CD4-positive, alpha-beta memory T cell (primary cell): ENCODE data around the gene NUMA1. TPM values are rescaled to one million over a fixed set of nuclear protein-coding genes. Genes with fewer than 3 reads are reported as not detected.

Source experiments
- CTCF ChIA-PET: fragments of 350-600 bp; sonication (Branson Sonifier 250); formaldehyde crosslinking; loops from one replicate; lab custom pipeline; 2021; ENCODE audit warnings: inconsistent platforms; ENCODE audit not compliant: partially characterized antibody; lab: Charles Lee
- POLR2A ChIA-PET: fragments of 350-600 bp; sonication (Branson Sonifier 250); formaldehyde crosslinking; loops from one replicate; lab custom pipeline; 2021; ENCODE audit not compliant: partially characterized antibody; lab: Charles Lee
- DNase-seq, 5 donors: peaks; one replicate each; pipeline versions ENCODE4 v3.0.0 to v3.0.0-alpha.2; 2020 to 2022; ENCODE audit warnings: mixed read lengths in 1 of 5
- H3K27ac ChIP-seq: one replicate; pipeline ENCODE4 v1.7.0; 2013; ENCODE audit warnings: low read depth, low read length
- H3K27me3 ChIP-seq: 2 replicates; pipeline ENCODE4 v1.7.0; 2013; ENCODE audit warnings: mild to moderate bottlenecking, low read length, moderate library complexity; ENCODE audit not compliant: insufficient read depth
- H3K36me3 ChIP-seq: 2 replicates; pipeline ENCODE4 v1.7.0; 2013; ENCODE audit warnings: mild to moderate bottlenecking, low read length, moderate library complexity; ENCODE audit not compliant: insufficient read depth
- H3K4me1 ChIP-seq: 2 replicates; pipeline ENCODE4 v1.7.0; 2013; ENCODE audit warnings: mild to moderate bottlenecking, low read length, moderate library complexity; ENCODE audit not compliant: insufficient read depth
- H3K4me3 ChIP-seq, 2 donors: one replicate each; pipeline ENCODE4 v1.7.0; 2013; ENCODE audit warnings: low read length in 2 of 2, mild to moderate bottlenecking in 1 of 2
- H3K9me3 ChIP-seq, 2 donors: one replicate each; pipeline ENCODE4 v1.7.0; 2013; ENCODE audit warnings: low read length in 2 of 2, control low read depth in 1 of 2; ENCODE audit not compliant: control insufficient read depth in 1 of 2
- H3K27ac Mint-ChIP-seq, 7 donors: one replicate each; pipeline ENCODE4 v1.8.0; 2020 to 2021; ENCODE audit warnings: mixed read lengths in 7 of 7, mild to moderate bottlenecking in 6 of 7, inconsistent platforms in 3 of 7, moderate library complexity in 3 of 7
- H3K27me3 Mint-ChIP-seq, 2 donors: one replicate each; pipeline ENCODE4 v1.8.0; 2020 to 2021; ENCODE audit warnings: mixed read lengths in 2 of 2
- H3K36me3 Mint-ChIP-seq, 2 donors: one replicate each; pipeline ENCODE4 v1.8.0; 2020 to 2021; ENCODE audit warnings: mixed read lengths in 2 of 2, inconsistent platforms in 1 of 2, mild to moderate bottlenecking in 1 of 2
- H3K4me1 Mint-ChIP-seq, 4 donors: one replicate each; pipeline ENCODE4 v1.8.0; 2020 to 2021; ENCODE audit warnings: mixed read lengths in 4 of 4, mild to moderate bottlenecking in 1 of 4
- H3K4me3 Mint-ChIP-seq, 8 donors: one replicate each; pipeline ENCODE4 v1.8.0; 2020 to 2021; ENCODE audit warnings: mixed read lengths in 8 of 8, mild to moderate bottlenecking in 7 of 8, moderate library complexity in 6 of 8, inconsistent platforms in 3 of 8
- H3K9me3 Mint-ChIP-seq, 8 donors: one replicate each; pipeline ENCODE4 v1.8.0; 2020 to 2021; ENCODE audit warnings: mixed read lengths in 8 of 8, mild to moderate bottlenecking in 5 of 8, inconsistent platforms in 3 of 8, moderate library complexity in 1 of 8
- intact Hi-C: fragments of 100-400 bp; cut with micrococcal nuclease; formaldehyde crosslinking; loops from one replicate; pipeline ENCODE4 v1.15.1; 2023
- polyA plus RNA-seq, 2 donors: library from polyadenylated mRNA; unstranded; fragments of 300-500 nt; fragmentation: Illumina TruSeq; gene quantifications; one replicate each; pipeline ENCODE4 v1.2.3, GENCODE V29; 2021
- total RNA-seq, 2 experiments: library from RNA; stranded (reverse); gene quantifications; one replicate each; pipeline ENCODE4 v1.2.3, GENCODE V29; 2021

The NUMA1 gene
- total and polyA plus RNA-seq, 4 experiments from 2014 or later = 4.0 to 380 (median 238) TPM

GRCh38 chr11:72001285-72001684, 79.1 kb downstream of the NUMA1 start:
- no peak for DNase-seq
- Mint-ChIP-seq H3K36me3 (peaks cover 28 to 66% of the 10 kb centered on the region in 2 donors), H3K4me3 (no peak overlapping the region), H3K27ac (peak overlapping the region in 2 of 7 donors; percentile 15 to 37), H3K27me3 (no peaks in the 10 kb centered on the region), H3K4me1 (peaks cover 18 to 36% (median 31%) of the 10 kb centered on the region in 4 donors), H3K9me3 (no peaks in the 10 kb centered on the region)
- no peak overlapping the region for H3K27ac ChIP-seq
- no peaks in the 10 kb centered on the region for H3K9me3 ChIP-seq
- H3K36me3 ChIP-seq = peaks cover 47% of the 10 kb centered on the region
- CTCF ChIA-PET = interaction anchor here (1.1 to 3.7 kb wide), 3 partner anchors 24 to 182 kb away, joined by 3 to 12 read pairs (median 3); no protein-coding TSS in a partner anchor
- no peak overlapping the region for H3K4me3 ChIP-seq
- intact Hi-C loops = no loop called here
- H3K27me3 ChIP-seq = no peaks in the 10 kb centered on the region
- POLR2A ChIA-PET = interaction anchor here (1.0 to 4.4 kb wide), 4 partner anchors 41 to 101 kb away, joined by 3 to 23 read pairs (median 4); partner anchors contain the start of gene XNDC1N
- peaks cover 26% of the 10 kb centered on the region for H3K4me1 ChIP-seq

GRCh38 chr11:72000202-72000867, 80.0 kb downstream of the NUMA1 start:
- Histone ChIP-seq H3K9me3 (no peaks in the 10 kb centered on the region), H3K36me3 (peaks cover 38% of the 10 kb centered on the region), H3K4me1 (peaks cover 26% of the 10 kb centered on the region), H3K27ac (no peak overlapping the region), H3K27me3 (no peaks in the 10 kb centered on the region), H3K4me3 (no peak overlapping the region)
- Mint-ChIP-seq H3K4me3 (peak overlapping the region in 5 of 8 donors; percentile 17 to 93 (median 38)), H3K36me3 (peaks cover 23 to 57% of the 10 kb centered on the region in 2 donors), H3K4me1 (peaks cover 18 to 36% (median 31%) of the 10 kb centered on the region in 4 donors), H3K27ac (peak overlapping the region in 5 of 7 donors; percentile 20 to 96 (median 57)), H3K9me3 (no peaks in the 10 kb centered on the region), H3K27me3 (no peaks in the 10 kb centered on the region)
- ChIA-PET POLR2A (interaction anchor here (1.0 to 4.4 kb wide), 6 partner anchors 9 to 102 kb away, joined by 3 to 23 read pairs (median 4); partner anchors contain the start of gene RNF121), CTCF (interaction anchor here (1.2 to 3.7 kb wide), 7 partner anchors 14 to 183 kb away, joined by 3 to 19 read pairs (median 6); no protein-coding TSS in a partner anchor)
- intact Hi-C loops = no loop called here
- DNase-seq = no peak

GRCh38 chr11:71999798-72000197, 80.5 kb downstream of the NUMA1 start:
- no peak for DNase-seq
- Histone ChIP-seq H3K36me3 (peaks cover 32% of the 10 kb centered on the region), H3K9me3 (no peaks in the 10 kb centered on the region), H3K4me1 (peaks cover 26% of the 10 kb centered on the region), H3K4me3 (no peak overlapping the region), H3K27me3 (no peaks in the 10 kb centered on the region), H3K27ac (peak overlapping the region; percentile 65)
- Mint-ChIP-seq H3K36me3 (peaks cover 23 to 52% of the 10 kb centered on the region in 2 donors), H3K27ac (peak overlapping the region; percentile 83 to 98 (median 97)), H3K9me3 (no peaks in the 10 kb centered on the region), H3K27me3 (no peaks in the 10 kb centered on the region), H3K4me3 (peak overlapping the region; percentile 85 to 98 (median 92)), H3K4me1 (peaks cover 18 to 36% (median 31%) of the 10 kb centered on the region in 4 donors)
- POLR2A ChIA-PET = interaction anchor here (1.0 to 4.4 kb wide), 5 partner anchors 9 to 82 kb away, joined by 4 to 23 read pairs (median 5); partner anchors contain the start of gene RNF121
- CTCF ChIA-PET = interaction anchor here (1.2 to 3.7 kb wide), 6 partner anchors 15 to 91 kb away, joined by 3 to 19 read pairs (median 8); no protein-coding TSS in a partner anchor
- intact Hi-C loops = no loop called here

GRCh38 chr11:71999362-71999761, 81.0 kb downstream of the NUMA1 start:
- DNase-seq = no peak
- Histone ChIP-seq H3K4me1 (peaks cover 26% of the 10 kb centered on the region), H3K9me3 (no peaks in the 10 kb centered on the region), H3K36me3 (peaks cover 28% of the 10 kb centered on the region), H3K4me3 (peak overlapping the region; percentile 46 to 62), H3K27ac (peak overlapping the region; percentile 65), H3K27me3 (no peaks in the 10 kb centered on the region)
- Mint-ChIP-seq H3K9me3 (no peaks in the 10 kb centered on the region), H3K27me3 (no peaks in the 10 kb centered on the region), H3K4me1 (peaks cover 19 to 40% (median 31%) of the 10 kb centered on the region in 4 donors), H3K36me3 (peaks cover 23 to 47% of the 10 kb centered on the region in 2 donors), H3K4me3 (peak overlapping the region; percentile 85 to 98 (median 92)), H3K27ac (peak overlapping the region; percentile 83 to 98 (median 97))
- intact Hi-C loops = no loop called here
- CTCF ChIA-PET = interaction anchor here (1.2 to 3.7 kb wide), 6 partner anchors 15 to 92 kb away, joined by 3 to 19 read pairs (median 8); no protein-coding TSS in a partner anchor
- POLR2A ChIA-PET = interaction anchor here (1.0 to 4.4 kb wide), 7 partner anchors 10 to 114 kb away, joined by 3 to 23 read pairs (median 5); partner anchors contain the start of genes ANAPC15 and RNF121

GRCh38 chr11:71998649-71999310, 81.6 kb downstream of the NUMA1 start, which contains the start of gene IL18BP:
Gene IL18BP, plus strand, starts transcription at chr11:71998909. Its CDS starts 1,076 bp downstream, at chr11:71999985.
- H3K27me3 ChIP-seq = no peaks in the 10 kb centered on the region
- no peaks in the 10 kb centered on the region for H3K9me3 ChIP-seq
- H3K27ac ChIP-seq = peak within 1 kb of the TSS; percentile 65
- Mint-ChIP-seq H3K9me3 (no peaks in the 10 kb centered on the region), H3K4me3 (peak within 1 kb of the TSS; percentile 85 to 98 (median 92)), H3K27ac (peak within 1 kb of the TSS; percentile 83 to 98 (median 97)), H3K27me3 (no peaks in the 10 kb centered on the region), H3K4me1 (peaks cover 19 to 40% (median 31%) of the 10 kb centered on the region in 4 donors), H3K36me3 (peaks cover 18 to 41% of the 10 kb centered on the region in 2 donors)
- POLR2A ChIA-PET = interaction anchor here (1.0 to 4.4 kb wide), 8 partner anchors 10 to 114 kb away, joined by 3 to 23 read pairs (median 4); partner anchors contain the start of genes ANAPC15 and RNF121
- intact Hi-C loops = no loop called here
- CTCF ChIA-PET = interaction anchor here (0.7 to 3.7 kb wide), 7 partner anchors 13 to 92 kb away, joined by 3 to 19 read pairs (median 6); no protein-coding TSS in a partner anchor
- DNase-seq = peak; percentile 31 to 50 (median 46)
- peaks cover 26% of the 10 kb centered on the region for H3K4me1 ChIP-seq
- H3K36me3 ChIP-seq = peaks cover 22% of the 10 kb centered on the region
- H3K4me3 ChIP-seq = peak within 1 kb of the TSS; percentile 46 to 62

GRCh38 chr11:71998061-71998460, 82.3 kb downstream of the NUMA1 start:
- Histone ChIP-seq H3K9me3 (no peaks in the 10 kb centered on the region), H3K27ac (peak overlapping the region; percentile 65), H3K36me3 (peaks cover 15% of the 10 kb centered on the region), H3K27me3 (no peaks in the 10 kb centered on the region), H3K4me3 (peak overlapping the region in 1 of 2 donors; percentile 46), H3K4me1 (peaks cover 26% of the 10 kb centered on the region)
- Mint-ChIP-seq H3K27ac (peak overlapping the region; percentile 83 to 98 (median 97)), H3K36me3 (peaks cover 18 to 35% of the 10 kb centered on the region in 2 donors), H3K4me1 (peaks cover 19 to 40% (median 31%) of the 10 kb centered on the region in 4 donors), H3K9me3 (no peaks in the 10 kb centered on the region), H3K27me3 (no peaks in the 10 kb centered on the region), H3K4me3 (peak overlapping the region in 7 of 8 donors; percentile 33 to 98 (median 91))
- intact Hi-C loops = no loop called here
- no peak for DNase-seq
- ChIA-PET CTCF (interaction anchor here (0.7 to 3.7 kb wide), 4 partner anchors 12 to 93 kb away, joined by 3 to 19 read pairs (median 12); no protein-coding TSS in a partner anchor), POLR2A (interaction anchor here (0.6 to 4.4 kb wide), 7 partner anchors 10 to 724 kb away, joined by 3 to 23 read pairs (median 5); partner anchors contain the start of genes ANAPC15 and RNF121)
